Naive thymus-derived CD4-positive, alpha-beta T cell (primary cell): ENCODE results near the gene REL. TPM values are rescaled to one million over a fixed set of nuclear protein-coding genes. Genes with fewer than 3 reads are reported as not detected.

ENCODE experiments used
- ATAC-seq: fragments of 150-1000 bp; cut with Tn5 transposase; 2 replicates; pipeline ENCODE4 v1.10.0; 2021; ENCODE audit warnings: mild to moderate bottlenecking, moderate library complexity
- CTCF ChIA-PET: fragments of 350-600 bp; sonication (Branson Sonifier 250); formaldehyde crosslinking; loops from one replicate; lab custom pipeline; 2021; ENCODE audit warnings: antibody characterized with exemption; lab: Charles Lee
- POLR2A ChIA-PET: fragments of 350-600 bp; sonication (Branson Sonifier 250); formaldehyde crosslinking; loops from one replicate; lab custom pipeline; 2021; ENCODE audit warnings: antibody characterized with exemption, inconsistent platforms; lab: Charles Lee
- DNase-seq, 9 donors: peaks; one replicate each; pipeline versions ENCODE4 v3.0.0 to v3.0.0-alpha.2; 2020 to 2022; ENCODE audit warnings: mixed read lengths in 1 of 9
- H3K27ac ChIP-seq: one replicate; pipeline ENCODE4 v1.7.0; 2013; ENCODE audit warnings: mild to moderate bottlenecking, low read depth, low read length, moderate library complexity
- H3K27me3 ChIP-seq, 2 donors: one replicate each; pipeline ENCODE4 v1.7.0; 2013; ENCODE audit warnings: low read length in 2 of 2, mild to moderate bottlenecking in 2 of 2, moderate library complexity in 2 of 2; ENCODE audit not compliant: control insufficient read depth in 2 of 2, insufficient read depth in 2 of 2
- H3K36me3 ChIP-seq, 3 experiments: 1 replicate in 2 of 3; 2 replicates in 1 of 3; pipeline ENCODE4 v1.7.0; 2013; ENCODE audit warnings: low read length in 3 of 3, mild to moderate bottlenecking in 3 of 3, moderate library complexity in 1 of 3; ENCODE audit not compliant: insufficient read depth in 3 of 3, control insufficient read depth in 2 of 3
- H3K4me1 ChIP-seq, 2 donors: one replicate each; pipeline ENCODE4 v1.7.0; 2013; ENCODE audit warnings: low read length in 2 of 2, mild to moderate bottlenecking in 2 of 2, moderate library complexity in 1 of 2; ENCODE audit not compliant: control insufficient read depth in 2 of 2, insufficient read depth in 2 of 2
- H3K4me3 ChIP-seq: 2 replicates; pipeline ENCODE4 v1.7.0; 2013; ENCODE audit warnings: mild to moderate bottlenecking, low read length
- H3K9me3 ChIP-seq, 3 experiments: 1 replicate in 2 of 3; 2 replicates in 1 of 3; pipeline ENCODE4 v1.7.0; 2013; ENCODE audit warnings: low read length in 3 of 3; ENCODE audit not compliant: control insufficient read depth in 2 of 3
- H3K27ac Mint-ChIP-seq, 9 donors: one replicate each; pipeline ENCODE4 v1.8.0; 2020 to 2022; ENCODE audit warnings: mixed read lengths in 9 of 9, mild to moderate bottlenecking in 8 of 9, moderate library complexity in 5 of 9, inconsistent platforms in 2 of 9
- H3K27me3 Mint-ChIP-seq, 5 donors: one replicate each; pipeline ENCODE4 v1.8.0; 2021 to 2022; ENCODE audit warnings: mixed read lengths in 5 of 5, mild to moderate bottlenecking in 1 of 5
- H3K36me3 Mint-ChIP-seq, 5 donors: one replicate each; pipeline ENCODE4 v1.8.0; 2020 to 2022; ENCODE audit warnings: mixed read lengths in 5 of 5, mild to moderate bottlenecking in 3 of 5, inconsistent platforms in 1 of 5
- H3K4me1 Mint-ChIP-seq, 7 donors: one replicate each; pipeline ENCODE4 v1.8.0; 2020 to 2022; ENCODE audit warnings: mixed read lengths in 7 of 7, mild to moderate bottlenecking in 3 of 7, inconsistent platforms in 1 of 7
- H3K4me3 Mint-ChIP-seq, 10 donors: one replicate each; pipeline ENCODE4 v1.8.0; 2020 to 2022; ENCODE audit warnings: mild to moderate bottlenecking in 10 of 10, mixed read lengths in 10 of 10, moderate library complexity in 6 of 10, inconsistent platforms in 2 of 10
- H3K9me3 Mint-ChIP-seq, 11 donors: one replicate each; pipeline ENCODE4 v1.8.0; 2020 to 2022; ENCODE audit warnings: mixed read lengths in 11 of 11, mild to moderate bottlenecking in 4 of 11, inconsistent platforms in 1 of 11, moderate library complexity in 1 of 11
- intact Hi-C, 2 donors: fragments of 100-400 bp; cut with micrococcal nuclease; formaldehyde crosslinking; loops; one replicate each; pipeline ENCODE4 v1.15.1; 2023
- polyA plus RNA-seq, 2 donors: library from polyadenylated mRNA; unstranded; fragments of 300-500 nt; fragmentation: Illumina TruSeq; gene quantifications; one replicate each; pipeline ENCODE4 v1.2.3, GENCODE V29; 2021
- total RNA-seq, 6 experiments: library from RNA in 5 of 6; stranded (reverse) in 5 of 6; gene quantifications; 1 replicate in 5 of 6; 2 replicates in 1 of 6; pipeline ENCODE4 v1.2.3 and lab custom pipeline; 2021 to 2026

REL gene
- total and polyA plus RNA-seq, 7 experiments from 2014 or later, result 10.9 to 78.8 (median 21.8) TPM

DNA sequence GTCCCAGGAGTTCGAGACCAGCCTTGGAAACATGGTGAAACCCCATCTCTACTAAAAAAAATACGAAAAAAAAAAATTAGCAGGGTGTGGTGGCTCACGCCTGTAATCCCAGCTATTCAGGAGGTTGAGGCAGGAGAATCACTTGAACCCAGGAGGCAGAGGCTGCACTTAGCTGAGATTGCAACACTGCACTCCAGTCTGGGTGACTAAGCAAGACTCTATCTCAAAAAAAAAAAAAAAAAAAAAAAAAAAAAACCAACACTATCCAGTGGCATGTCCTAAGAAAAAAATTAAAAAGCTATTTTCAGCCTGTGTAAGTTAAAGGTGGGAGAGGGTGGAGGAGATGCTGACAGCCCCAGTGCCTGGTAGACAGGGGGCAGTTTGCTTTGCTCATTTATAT, 32.2 kb upstream of the REL start:
- ChIA-PET POLR2A (no interaction called here), CTCF (no interaction called here)
- no peaks in the 10 kb centered on the region for H3K27me3 ChIP-seq
- Mint-ChIP-seq H3K27ac (no peak overlapping the region), H3K4me1 (peaks cover 0 to 5% (median 1%) of the 10 kb centered on the region in 7 donors), H3K4me3 (no peak overlapping the region), H3K36me3 (peaks cover 0 to 5% (median 0%) of the 10 kb centered on the region in 5 donors), H3K27me3 (peaks cover 0 to 7% (median 0%) of the 10 kb centered on the region in 5 donors), H3K9me3 (peaks cover 0 to 4% (median 0%) of the 10 kb centered on the region in 11 donors)
- no peak for ATAC-seq
- intact Hi-C loops, result no loop called here
- no peak overlapping the region for H3K4me3 ChIP-seq
- no peak overlapping the region for H3K27ac ChIP-seq
- H3K9me3 ChIP-seq, result no peaks in the 10 kb centered on the region
- no peaks in the 10 kb centered on the region for H3K4me1 ChIP-seq
- no peaks in the 10 kb centered on the region for H3K36me3 ChIP-seq
- no peak for DNase-seq

DNA sequence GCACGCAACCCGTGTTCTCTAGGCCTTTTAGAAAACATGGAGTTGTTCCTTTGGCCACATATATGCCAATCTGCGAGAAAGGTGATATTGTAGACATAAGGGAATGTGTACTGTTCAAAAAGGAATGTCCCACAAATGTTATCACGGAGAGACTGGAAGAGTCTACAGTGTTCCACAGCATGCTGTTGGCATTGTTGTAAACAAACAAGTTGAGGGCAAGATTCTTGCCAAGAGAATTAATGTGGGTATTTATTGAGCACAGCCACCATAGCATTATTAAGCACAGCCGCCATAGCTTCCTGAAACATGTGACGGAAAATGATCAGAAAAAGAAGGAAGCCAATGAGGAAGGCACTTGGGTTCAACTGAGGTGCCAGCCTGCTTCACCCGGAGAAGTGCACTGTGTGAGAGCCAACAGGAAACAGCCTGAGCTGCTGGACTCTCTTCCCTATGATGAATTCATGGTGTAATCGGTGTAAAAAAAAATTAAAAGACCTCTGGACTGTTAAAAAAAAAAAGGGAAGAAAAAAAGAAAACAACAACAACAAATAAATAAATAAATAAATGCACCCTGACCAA, 29.0 kb upstream of the REL start:
- Histone ChIP-seq H3K4me3 (no peak overlapping the region), H3K9me3 (no peaks in the 10 kb centered on the region), H3K27ac (no peak overlapping the region), H3K36me3 (no peaks in the 10 kb centered on the region), H3K4me1 (no peaks in the 10 kb centered on the region), H3K27me3 (no peaks in the 10 kb centered on the region)
- no peak for DNase-seq
- no peaks in the 10 kb centered on the region for H3K36me3 Mint-ChIP-seq
- ChIA-PET POLR2A (no interaction called here), CTCF (no interaction called here)
- H3K9me3 Mint-ChIP-seq, result peaks cover 0 to 1% (median 0%) of the 10 kb centered on the region in 11 donors
- no peak overlapping the region for H3K4me3 Mint-ChIP-seq
- ATAC-seq, result peak; percentile 73
- H3K27me3 Mint-ChIP-seq, result peaks cover 0 to 7% (median 0%) of the 10 kb centered on the region in 5 donors
- intact Hi-C loops, result no loop called here
- no peak overlapping the region for H3K27ac Mint-ChIP-seq
- H3K4me1 Mint-ChIP-seq, result peaks cover 0 to 14% (median 0%) of the 10 kb centered on the region in 7 donors

DNA sequence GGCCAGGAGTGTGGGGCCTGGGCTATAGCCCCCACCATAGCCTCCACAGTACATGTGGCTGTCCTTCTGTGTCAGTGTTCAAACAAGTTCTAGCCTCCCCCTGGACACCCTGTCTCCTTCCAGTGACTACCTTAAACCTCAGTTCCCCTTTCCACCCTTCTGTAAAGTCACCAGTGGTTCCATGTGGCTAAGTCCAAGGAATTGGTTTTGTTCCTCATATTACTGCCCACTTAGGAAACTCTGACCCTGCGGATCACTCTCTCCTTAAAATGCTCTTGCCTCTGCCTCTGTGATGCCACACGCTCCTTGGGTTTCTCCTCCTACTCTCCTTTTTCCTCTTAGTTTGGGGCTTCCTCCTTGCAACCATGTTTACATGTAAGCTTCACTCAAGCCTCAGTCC, 27.8 kb upstream of the REL start:
- DNase-seq (no peak), ATAC-seq (no peak)
- intact Hi-C loops, result no loop called here
- H3K4me1 ChIP-seq, result no peaks in the 10 kb centered on the region
- Mint-ChIP-seq H3K4me3 (no peak overlapping the region), H3K36me3 (no peaks in the 10 kb centered on the region), H3K27me3 (peaks cover 0 to 7% (median 0%) of the 10 kb centered on the region in 5 donors), H3K9me3 (no peaks in the 10 kb centered on the region), H3K4me1 (peaks cover 0 to 14% (median 0%) of the 10 kb centered on the region in 7 donors), H3K27ac (peak overlapping the region in 1 of 9 donors; percentile 71)
- H3K27ac ChIP-seq, result no peak overlapping the region
- ChIA-PET CTCF (no interaction called here), POLR2A (no interaction called here)
- no peaks in the 10 kb centered on the region for H3K27me3 ChIP-seq
- H3K4me3 ChIP-seq, result no peak overlapping the region
- H3K9me3 ChIP-seq, result no peaks in the 10 kb centered on the region
- H3K36me3 ChIP-seq, result no peaks in the 10 kb centered on the region

GRCh38 chr2:60855989-60856669, 25.2 kb upstream of the REL start:
- POLR2A ChIA-PET, result no interaction called here
- CTCF ChIA-PET, result no interaction called here
- Mint-ChIP-seq H3K9me3 (no peaks in the 10 kb centered on the region), H3K4me3 (no peak overlapping the region), H3K36me3 (no peaks in the 10 kb centered on the region), H3K4me1 (peaks cover 0 to 14% (median 0%) of the 10 kb centered on the region in 7 donors), H3K27me3 (peaks cover 0 to under 1% (median 0%) of the 10 kb centered on the region in 5 donors), H3K27ac (no peak overlapping the region)
- Histone ChIP-seq H3K27me3 (no peaks in the 10 kb centered on the region), H3K4me1 (no peaks in the 10 kb centered on the region), H3K4me3 (no peak overlapping the region), H3K27ac (no peak overlapping the region), H3K9me3 (no peaks in the 10 kb centered on the region), H3K36me3 (no peaks in the 10 kb centered on the region)
- intact Hi-C loops, result no loop called here
- no peak for DNase-seq
- no peak for ATAC-seq

- peaks cover 0 to 4% (median 0%) of the 10 kb centered on the region in 11 donors for H3K9me3 Mint-ChIP-seq
- no peaks in the 10 kb centered on the region for H3K27me3 ChIP-seq
- H3K27ac Mint-ChIP-seq, result no peak overlapping the region
- H3K36me3 Mint-ChIP-seq, result peaks cover 0 to 2% (median 0%) of the 10 kb centered on the region in 5 donors
- CTCF ChIA-PET, result no interaction called here
- no peak overlapping the region for H3K27ac ChIP-seq
- ATAC-seq (peak; percentile 29), DNase-seq (no peak)
- no peaks in the 10 kb centered on the region for H3K36me3 ChIP-seq
- H3K27me3 Mint-ChIP-seq, result peaks cover 0 to 4% (median 0%) of the 10 kb centered on the region in 5 donors
- peaks cover 0 to 14% (median 0%) of the 10 kb centered on the region in 7 donors for H3K4me1 Mint-ChIP-seq
- no peak overlapping the region for H3K4me3 ChIP-seq
- no peaks in the 10 kb centered on the region for H3K4me1 ChIP-seq
- intact Hi-C loops, result no loop called here
- no peak overlapping the region for H3K4me3 Mint-ChIP-seq
- POLR2A ChIA-PET, result no interaction called here
- H3K9me3 ChIP-seq, result no peaks in the 10 kb centered on the region
These were observed 24.3 kb upstream of the REL start for GRCh38 chr2:60857056-60857455.

DNA sequence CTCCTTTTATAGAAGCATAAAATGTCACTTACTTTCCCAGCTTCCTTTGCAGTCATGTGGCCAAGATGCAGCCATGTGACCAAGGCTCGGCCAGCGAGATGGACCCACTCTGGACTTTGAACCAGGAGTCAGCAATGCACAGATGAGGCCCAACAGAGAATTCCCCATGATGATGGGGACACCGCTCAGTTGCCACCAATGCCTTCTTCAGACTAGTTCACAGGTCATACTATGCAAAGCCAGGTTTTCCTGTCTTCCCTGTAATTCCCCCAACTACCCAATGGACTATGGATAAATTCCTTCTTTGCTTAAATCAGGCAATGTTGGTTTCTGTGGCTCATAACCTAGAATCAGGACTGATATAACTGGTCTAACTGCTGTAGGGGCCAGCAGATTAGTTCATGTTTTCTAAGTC, 22.5 kb upstream of the REL start:
- intact Hi-C loops, result no loop called here
- ChIA-PET CTCF (no interaction called here), POLR2A (no interaction called here)

More for the DNA sequence above, 22.5 kb upstream of the REL start:
- peaks cover 0 to 6% (median 0%) of the 10 kb centered on the region in 11 donors for H3K9me3 Mint-ChIP-seq
- H3K4me3 Mint-ChIP-seq, result no peak overlapping the region
- Histone ChIP-seq H3K36me3 (no peaks in the 10 kb centered on the region), H3K4me3 (no peak overlapping the region), H3K4me1 (no peaks in the 10 kb centered on the region), H3K9me3 (no peaks in the 10 kb centered on the region), H3K27ac (no peak overlapping the region), H3K27me3 (no peaks in the 10 kb centered on the region)
- peaks cover 0 to 4% (median 0%) of the 10 kb centered on the region in 5 donors for H3K36me3 Mint-ChIP-seq
- ATAC-seq (no peak), DNase-seq (no peak)
- H3K27me3 Mint-ChIP-seq, result peaks cover 0 to 4% (median 0%) of the 10 kb centered on the region in 5 donors
- H3K27ac Mint-ChIP-seq, result peak overlapping the region in 1 of 9 donors; percentile 36
- H3K4me1 Mint-ChIP-seq, result peaks cover 0 to 13% (median 4%) of the 10 kb centered on the region in 7 donors
